K562 (cell line): ENCODE measurements around the gene HDC. TPM values are rescaled to one million over a fixed set of nuclear protein-coding genes. Genes with fewer than 3 reads are reported as not detected.
A peak's percentile ranks its signal among the peaks of the same experiment; 100 is the strongest.

Source experiments
- CBFB ChIP-seq: sonication (generic); formaldehyde crosslinking; IDR thresholded peaks from 2 replicates; pipeline ENCODE4 v1.4.0; 2020; ENCODE audit warnings: mild to moderate bottlenecking, missing genetic modification reagents
- DNMT1 ChIP-seq: fragments of 450-650 bp; IDR thresholded peaks from 2 replicates; pipeline ENCODE4 v1.6.1; 2016; ENCODE audit warnings: antibody characterized with exemption, mild to moderate bottlenecking
- E4F1 ChIP-seq: fragments of 250-450 bp; sonication (Bioruptor Pico); IDR thresholded peaks from 2 replicates; pipeline ENCODE4 v1.5.0; 2021; ENCODE audit warnings: mild to moderate bottlenecking, borderline replicate concordance
- GABPB1 ChIP-seq: sonication (generic); formaldehyde crosslinking; IDR thresholded peaks from 2 replicates; pipeline ENCODE4 v1.8.0; 2022; ENCODE audit warnings: mild to moderate bottlenecking, missing genetic modification reagents
- HOXB6 ChIP-seq: fragments of 250-450 bp; sonication (Bioruptor Pico); IDR thresholded peaks from 2 replicates; pipeline ENCODE4 v1.5.1; 2022; ENCODE audit warnings: mild to moderate bottlenecking, borderline replicate concordance
- JUN ChIP-seq, 2 experiments: sonication (generic) in 1 of 2; formaldehyde crosslinking in 1 of 2; IDR thresholded peaks; 2 replicates each; pipeline versions ENCODE4 v1.6.1 to v1.8.0; 2012 to 2022; ENCODE audit warnings: borderline replicate concordance in 2 of 2, mild to moderate bottlenecking in 2 of 2, improper control_type of control experiment in 1 of 2, low read depth in 1 of 2, low read length in 1 of 2, missing genetic modification reagents in 1 of 2
- KAT8 ChIP-seq: fragments of 450-650 bp; IDR thresholded peaks from 2 replicates; pipeline ENCODE4 v1.6.1; 2016; ENCODE audit warnings: low read depth, mild to moderate bottlenecking
- NCOA1 ChIP-seq: fragments of 450-650 bp; IDR thresholded peaks from 2 replicates; pipeline ENCODE4 v1.6.1; 2016; ENCODE audit warnings: low read depth
- NKRF ChIP-seq: fragments of 450-650 bp; IDR thresholded peaks from 2 replicates; pipeline ENCODE4 v1.6.1; 2016; ENCODE audit warnings: borderline replicate concordance
- NR2C2 ChIP-seq, 2 experiments: fragments of 200-800 bp in 1 of 2; sonication (Bioruptor generic) in 1 of 2; sonication (generic) in 1 of 2; formaldehyde crosslinking in 1 of 2; IDR thresholded peaks; 2 replicates each; pipeline versions ENCODE4 v1.6.1 to v1.8.0; 2016 to 2022; ENCODE audit warnings: mild to moderate bottlenecking in 1 of 2, missing compliant biosample characterization in 1 of 2, missing genetic modification characterization in 1 of 2, missing genetic modification reagents in 1 of 2
- RFX7 ChIP-seq: fragments of 250-450 bp; sonication (Bioruptor Pico); IDR thresholded peaks from 2 replicates; pipeline ENCODE4 v1.5.1; 2021; ENCODE audit warnings: mild to moderate bottlenecking
- SRSF1 ChIP-seq: fragments of 200-400 bp; formaldehyde crosslinking; IDR thresholded peaks from 2 replicates; pipeline ENCODE4 v1.6.1; 2017; ENCODE audit warnings: mild to moderate bottlenecking, low read depth, low read length, moderate library complexity
- SRSF7 ChIP-seq: fragments of 200-400 bp; formaldehyde crosslinking; optimal IDR thresholded peaks from 2 replicates; pipeline ENCODE3; 2017; ENCODE audit warnings: mild to moderate bottlenecking, low read depth, low read length
- TAF1 ChIP-seq: IDR thresholded peaks from 2 replicates; pipeline ENCODE4 v1.6.1; 2011; ENCODE audit warnings: mild to moderate bottlenecking, low read length, moderate library complexity; ENCODE audit not compliant: insufficient read depth, control insufficient read depth, severe bottlenecking; ENCODE audit errors: extremely low read depth
- ZFPM2 ChIP-seq: fragments of 250-450 bp; sonication (Bioruptor Pico); IDR thresholded peaks from 2 replicates; pipeline ENCODE4 v1.5.1; 2022; ENCODE audit warnings: mild to moderate bottlenecking
- ZNF316 ChIP-seq: fragments of 450-650 bp; IDR thresholded peaks from 2 replicates; pipeline ENCODE4 v1.6.1; 2016
- ZNF395 ChIP-seq: fragments of 200-800 bp; sonication (Bioruptor generic); IDR thresholded peaks from 2 replicates; pipeline ENCODE4 v1.6.1; 2017; ENCODE audit warnings: missing genetic modification characterization, missing compliant biosample characterization
- ZNF398 ChIP-seq: fragments of 250-450 bp; sonication (Bioruptor Pico); IDR thresholded peaks from 2 replicates; pipeline ENCODE4 v1.8.0; 2021; ENCODE audit warnings: moderate library complexity, mild to moderate bottlenecking, inconsistent platforms
- polyA plus RNA-seq, 8 experiments: library from polyadenylated mRNA; depleted of rRNA in 4 of 8; stranded (reverse) in 5 of 8; unstranded in 3 of 8; fragments of >200 nt; fragmentation: Nextera tagmentation in 2 of 8; fragmentation: Illumina TruSeq in 1 of 8; extraction: Ambion mirVana in 2 of 8; extraction: Trizol in 1 of 8; gene quantifications; 2 replicates each; pipeline versions ENCODE4 v1.2.1 to v1.2.3, GENCODE V29; 2011 to 2014; ENCODE audit warnings: inconsistent platforms in 1 of 8, missing spikeins in 1 of 8
- total RNA-seq, 7 experiments: library from RNA; depleted of rRNA in 6 of 7; stranded (reverse); fragments of >200 nt in 6 of 7; fragmentation: Illumina TruSeq in 2 of 7; extraction: Trizol in 2 of 7; gene quantifications; 2 replicates each; pipeline versions ENCODE4 v1.2.1 to v1.2.3, GENCODE V29; 2011 to 2021; ENCODE audit warnings: low replicate concordance in 1 of 7
- TF ChIP-seq, protein P1 (sequence below): sonication (generic); formaldehyde crosslinking; IDR thresholded peaks from 2 replicates; pipeline ENCODE4 v1.8.1; 2022; ENCODE audit warnings: missing genetic modification reagents

The HDC gene
- total and polyA plus RNA-seq, 9 of the 15 experiments (the other 6 are each of a cell fraction or from before 2014, with no cell fraction given), result 0.26 to 5.3 (median 0.99) TPM

- TF ChIP-seq, protein P1, sequence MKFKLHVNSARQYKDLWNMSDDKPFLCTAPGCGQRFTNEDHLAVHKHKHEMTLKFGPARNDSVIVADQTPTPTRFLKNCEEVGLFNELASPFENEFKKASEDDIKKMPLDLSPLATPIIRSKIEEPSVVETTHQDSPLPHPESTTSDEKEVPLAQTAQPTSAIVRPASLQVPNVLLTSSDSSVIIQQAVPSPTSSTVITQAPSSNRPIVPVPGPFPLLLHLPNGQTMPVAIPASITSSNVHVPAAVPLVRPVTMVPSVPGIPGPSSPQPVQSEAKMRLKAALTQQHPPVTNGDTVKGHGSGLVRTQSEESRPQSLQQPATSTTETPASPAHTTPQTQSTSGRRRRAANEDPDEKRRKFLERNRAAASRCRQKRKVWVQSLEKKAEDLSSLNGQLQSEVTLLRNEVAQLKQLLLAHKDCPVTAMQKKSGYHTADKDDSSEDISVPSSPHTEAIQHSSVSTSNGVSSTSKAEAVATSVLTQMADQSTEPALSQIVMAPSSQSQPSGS (CRISPR knock-in tag), result no peak
- peak; percentile 29 for TF ChIP-seq TAF1
- TF ChIP-seq CBFB (CRISPR knock-in tag), result no peak
- TF ChIP-seq ZNF398, result no peak
- no peak for TF ChIP-seq NKRF
- TF ChIP-seq DNMT1, result no peak
- no peak for TF ChIP-seq SRSF7
- peak; percentile 73 for TF ChIP-seq ZNF316
- no peak for TF ChIP-seq GABPB1 (CRISPR knock-in tag)
- TF ChIP-seq JUN (IDR thresholded peaks at IDR 0.05; ENCODE audit: borderline replicate concordance, low read depth, low read length), result peak; percentile 50; the same call in 1 of the 2 replicates
- TF ChIP-seq JUN (CRISPR knock-in tag; IDR thresholded peaks at IDR 0.05; ENCODE audit: borderline replicate concordance), result no peak
- no peak for TF ChIP-seq NR2C2 (CRISPR knock-in tag; IDR thresholded peaks at IDR 0.05)
- no peak for TF ChIP-seq NR2C2 (tag; IDR thresholded peaks at IDR 0.05)
- TF ChIP-seq ZFPM2 (CRISPR knock-in tag), result no peak
- no peak for TF ChIP-seq SRSF1
- peak; percentile 85 for TF ChIP-seq NCOA1
- TF ChIP-seq HOXB6 (CRISPR knock-in tag), result no peak
- TF ChIP-seq ZNF395 (CRISPR knock-in tag), result peak; percentile 91
- no peak for TF ChIP-seq RFX7 (CRISPR knock-in tag)
- TF ChIP-seq KAT8, result no peak
- no peak for TF ChIP-seq E4F1 (CRISPR knock-in tag)
These were observed 4.5 kb downstream of the HDC start (continued) for GRCh38 chr15:50260969-50261496.
